Subcutaneous adipose tissue (tissue), 4 donors: ENCODE data around the gene TTLL8. TPM values are rescaled to one million over a fixed set of nuclear protein-coding genes. Genes with fewer than 3 reads are reported as not detected.

Experiments used
- CTCF ChIP-seq: fragments of 450-650 bp; IDR thresholded peaks from one replicate; pipeline ENCODE4 v1.5.1; 2016; ENCODE audit warnings: low read depth, mild to moderate bottlenecking, control low read depth, antibody characterized with exemption, moderate library complexity
- total RNA-seq, 4 donors: library from RNA; depleted of rRNA; stranded (reverse); fragments of >200 nt; gene quantifications; one replicate each; pipeline ENCODE4 v1.1.0, GENCODE V29; 2016

TTLL8 gene
- total RNA-seq, 4 donors from 2014 or later: not detected

GRCh38 chr22:50068096-50068495 is 10.0 kb upstream of the TTLL8 start:
- no peak for TF ChIP-seq CTCF

- TF ChIP-seq CTCF: no peak
Observed at GRCh38 chr22:50067244-50067643, 9.1 kb upstream of the TTLL8 start.

- TF ChIP-seq CTCF: no peak
Observed at GRCh38 chr22:50064453-50064852, 6.4 kb upstream of the TTLL8 start.

GRCh38 chr22:50063589-50064393 is 5.7 kb upstream of the TTLL8 start:
- no peak for TF ChIP-seq CTCF

GRCh38 chr22:50062509-50063135 is 4.5 kb upstream of the TTLL8 start:
- TF ChIP-seq CTCF: no peak

- TF ChIP-seq CTCF: no peak
Observed at GRCh38 chr22:50061824-50062355, 3.8 kb upstream of the TTLL8 start.

- TF ChIP-seq CTCF: no peak
Observed at GRCh38 chr22:50061141-50061823, 3.2 kb upstream of the TTLL8 start.
